ENCODE data around the gene LRRIQ3. TPM values are rescaled to one million over a fixed set of nuclear protein-coding genes. Genes with fewer than 3 reads are reported as not detected.

LRRIQ3 gene, protein sequence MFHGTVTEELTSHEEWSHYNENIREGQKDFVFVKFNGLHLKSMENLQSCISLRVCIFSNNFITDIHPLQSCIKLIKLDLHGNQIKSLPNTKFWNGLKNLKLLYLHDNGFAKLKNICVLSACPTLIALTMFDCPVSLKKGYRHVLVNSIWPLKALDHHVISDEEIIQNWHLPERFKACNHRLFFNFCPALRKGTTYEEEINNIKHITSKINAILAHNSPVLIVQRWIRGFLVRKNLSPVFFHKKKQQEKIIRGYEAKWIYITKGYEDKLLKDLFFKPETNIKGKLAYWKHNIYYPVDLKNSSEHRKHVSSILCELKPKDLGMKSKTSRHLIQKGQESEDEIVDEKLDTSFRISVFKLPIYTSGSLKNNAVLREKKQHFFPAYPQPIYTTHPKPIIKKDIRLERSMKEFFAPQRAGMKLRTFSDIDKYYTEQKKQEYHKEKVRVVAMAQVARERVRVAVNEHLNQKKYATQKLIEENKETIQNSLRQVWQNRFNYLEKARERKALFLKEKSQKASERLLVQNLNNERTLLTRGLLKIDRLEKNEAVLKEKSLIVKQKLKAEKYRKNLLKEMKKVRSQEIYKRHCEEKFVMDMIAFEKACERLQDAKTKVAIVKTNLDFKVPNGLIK
- total RNA-seq (2014; rRNA removed; shearing (Covaris generic)): 0.57 and 1.7 TPM in 2 replicates

DNA sequence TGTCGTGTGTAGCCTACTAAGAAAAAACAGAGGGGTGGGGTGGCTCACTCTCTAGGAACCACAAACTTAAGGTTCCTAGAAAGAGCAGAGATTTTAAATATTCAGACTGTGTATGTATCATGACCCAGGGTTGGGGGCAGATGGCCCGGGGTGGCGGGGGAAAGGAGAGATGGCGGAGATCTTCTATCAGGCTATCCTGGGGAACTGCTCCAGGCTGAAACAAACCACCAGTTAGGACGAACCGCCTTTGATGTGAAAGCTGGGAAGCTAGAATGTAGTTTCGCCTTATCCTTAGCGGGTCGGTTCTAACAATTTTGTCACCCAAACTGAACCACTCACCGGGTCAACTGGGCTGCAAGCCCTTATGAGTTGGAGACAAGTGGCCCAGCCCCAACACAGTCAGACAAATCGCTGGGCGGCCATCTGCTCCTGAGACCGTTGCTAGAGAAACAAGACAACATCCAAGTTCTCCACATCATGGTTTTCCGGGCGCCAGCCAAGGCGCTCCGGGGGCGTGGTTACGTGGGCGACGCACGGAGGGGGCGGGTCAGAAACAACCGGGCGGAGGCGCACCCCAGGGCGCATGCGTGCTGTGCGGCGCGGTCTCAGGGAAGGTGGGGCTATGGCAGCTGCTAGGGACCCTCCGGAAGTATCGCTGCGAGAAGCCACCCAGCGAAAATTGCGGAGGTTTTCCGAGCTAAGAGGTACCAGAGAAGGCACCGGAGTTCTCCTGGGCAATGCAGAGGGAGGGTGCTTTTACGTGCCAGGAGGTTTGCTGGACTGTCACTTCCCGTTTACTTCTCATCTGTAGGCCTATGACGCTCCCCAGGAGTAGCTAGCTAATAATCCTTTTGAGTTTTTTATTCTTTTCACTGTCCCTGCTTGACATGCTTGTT, at the start of gene LRRIQ3, which contains the start of gene FPGT:
TSS of gene LRRIQ3 (minus strand) at position 520 of the 896 bp plus-strand sequence. CDS start 14,492 bp downstream, outside the sequence.
TSS of gene FPGT (plus strand) at position 586 of the 896 bp plus-strand sequence. CDS start at position 623, 37 bp downstream.

DNA sequence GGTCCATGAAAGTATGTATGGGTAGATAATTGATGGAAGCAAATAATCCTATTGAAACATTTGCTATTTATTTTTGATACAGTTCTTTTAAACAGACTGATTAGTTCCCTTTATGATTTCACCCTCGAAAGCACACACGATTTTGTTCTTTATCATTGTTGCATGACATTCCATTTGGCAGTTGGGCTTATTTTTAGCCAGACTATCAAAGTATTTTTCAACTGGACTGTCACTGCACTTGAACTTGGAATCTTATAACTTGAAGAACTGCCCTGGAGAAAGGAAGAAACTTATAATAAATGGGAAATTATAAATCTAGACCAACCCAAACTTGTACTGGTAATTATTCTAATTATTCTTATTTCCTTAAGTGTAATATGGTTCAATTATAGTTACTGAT, 37.2 kb upstream of the LRRIQ3 start, which contains the start of gene TNNI3K:
TSS of gene TNNI3K (plus strand) at position 235 of the 400 bp plus-strand sequence. CDS start at position 300, 65 bp downstream.

Other genes with a start within 250 kb of the LRRIQ3 start
- gene FPGT, start 66 bp upstream of the LRRIQ3 start, total RNA-seq (2014; rRNA removed; shearing (Covaris generic)): 7.0 and 7.2 TPM in 2 replicates
- gene TNNI3K, start 37.2 kb upstream of the LRRIQ3 start, total RNA-seq (2014; rRNA removed; shearing (Covaris generic)): 0.23 TPM in 1 of 2 replicates, not detected in the other

All from A375 (cell line).